Vein endothelial cell (primary cell): ENCODE data around the gene TPP1. TPM values are rescaled to one million over a fixed set of nuclear protein-coding genes. Genes with fewer than 3 reads are reported as not detected.

ENCODE experiments used
- total RNA-seq: library from RNA; depleted of rRNA; stranded (reverse); fragments of >200 nt; gene quantifications from 2 replicates; pipeline ENCODE4 v1.2.3, GENCODE V29; 2012

Gene TPP1
- total RNA-seq, result 118 and 183 TPM in 2 replicates

GRCh38 chr11:6619004-6619745 lies at the start of gene TPP1:
Gene TPP1, minus strand, starts transcription at chr11:6619422. Its CDS starts 22 bp downstream, at chr11:6619400.

GRCh38 chr11:6655790-6656583 lies 36.8 kb upstream of the TPP1 start, which contains the start of gene DCHS1:
Gene DCHS1, minus strand, starts transcription at chr11:6655809. Its CDS starts 14,196 bp downstream, at chr11:6641613.

GRCh38 chr11:6612213-6613041 lies 6.8 kb downstream of the TPP1 start, which contains the start of gene TAF10:
Gene TAF10, minus strand, starts transcription at chr11:6612216. Its CDS starts 27 bp downstream, at chr11:6612189.

GRCh38 chr11:6603287-6604080 lies 15.7 kb downstream of the TPP1 start, which contains the start of the genes ILK and RRP8:
Gene ILK, plus strand, starts transcription at chr11:6603774. Its CDS starts 498 bp downstream, at chr11:6604272.
Gene RRP8, minus strand, starts transcription at chr11:6603616. Its CDS starts 114 bp downstream, at chr11:6603502.

Other genes starting within 250 kb of the TPP1 start
- gene SMPD1, start 228.9 kb downstream of the TPP1 start, total RNA-seq, result 35.7 and 42.1 TPM in 2 replicates
- gene APBB1, start 200.3 kb downstream of the TPP1 start, total RNA-seq, result 38.1 and 57.8 TPM in 2 replicates
- gene HPX, start 178.4 kb downstream of the TPP1 start, total RNA-seq, result 0.33 and 0.67 TPM in 2 replicates
- gene TRIM3, start 145.5 kb downstream of the TPP1 start, total RNA-seq, result 16.7 and 19.9 TPM in 2 replicates
- 57.9 and 65.0 TPM in 2 replicates for gene ARFIP2, start 138.1 kb downstream of the TPP1 start, total RNA-seq
- gene TIMM10B, start 137.9 kb downstream of the TPP1 start, total RNA-seq, result 25.5 and 30.2 TPM in 2 replicates
- 3.3 and 4.5 TPM in 2 replicates for gene DNHD1, start 122.1 kb downstream of the TPP1 start, total RNA-seq
- gene RRP8, start 15.8 kb downstream of the TPP1 start, total RNA-seq, result 11.1 and 18.5 TPM in 2 replicates
- gene ILK, start 15.6 kb downstream of the TPP1 start, total RNA-seq, result 140 and 155 TPM in 2 replicates
- gene TAF10, start 7.2 kb downstream of the TPP1 start, total RNA-seq, result 20.3 and 26.8 TPM in 2 replicates
- gene DCHS1, start 36.4 kb upstream of the TPP1 start, total RNA-seq, result 58.5 and 108 TPM in 2 replicates
- 56.8 and 60.4 TPM in 2 replicates for gene MRPL17, start 63.9 kb upstream of the TPP1 start, total RNA-seq
- 0.29 and 0.33 TPM in 2 replicates for gene OR2AG2, start 152.6 kb upstream of the TPP1 start, total RNA-seq
- gene OR2AG1, start 163.6 kb upstream of the TPP1 start, total RNA-seq, result under 0.01 TPM in 1 of 2 replicates, not detected in the other
- gene OR6A2, start 180.3 kb upstream of the TPP1 start, total RNA-seq, result 0.33 and 0.38 TPM in 2 replicates
- not detected in 2 replicates for gene OR10A5, start 226.3 kb upstream of the TPP1 start, total RNA-seq
- gene OR10A2, start 243.6 kb upstream of the TPP1 start, total RNA-seq, result not detected in 2 replicates